Measurements from ENCODE around the gene D2HGDH. TPM values are rescaled to one million over a fixed set of nuclear protein-coding genes. Genes with fewer than 3 reads are reported as not detected.

Gene D2HGDH
- total RNA-seq: 10 to 100 TPM; 12.5 to 21.8 (median 13.3) TPM

DNA sequence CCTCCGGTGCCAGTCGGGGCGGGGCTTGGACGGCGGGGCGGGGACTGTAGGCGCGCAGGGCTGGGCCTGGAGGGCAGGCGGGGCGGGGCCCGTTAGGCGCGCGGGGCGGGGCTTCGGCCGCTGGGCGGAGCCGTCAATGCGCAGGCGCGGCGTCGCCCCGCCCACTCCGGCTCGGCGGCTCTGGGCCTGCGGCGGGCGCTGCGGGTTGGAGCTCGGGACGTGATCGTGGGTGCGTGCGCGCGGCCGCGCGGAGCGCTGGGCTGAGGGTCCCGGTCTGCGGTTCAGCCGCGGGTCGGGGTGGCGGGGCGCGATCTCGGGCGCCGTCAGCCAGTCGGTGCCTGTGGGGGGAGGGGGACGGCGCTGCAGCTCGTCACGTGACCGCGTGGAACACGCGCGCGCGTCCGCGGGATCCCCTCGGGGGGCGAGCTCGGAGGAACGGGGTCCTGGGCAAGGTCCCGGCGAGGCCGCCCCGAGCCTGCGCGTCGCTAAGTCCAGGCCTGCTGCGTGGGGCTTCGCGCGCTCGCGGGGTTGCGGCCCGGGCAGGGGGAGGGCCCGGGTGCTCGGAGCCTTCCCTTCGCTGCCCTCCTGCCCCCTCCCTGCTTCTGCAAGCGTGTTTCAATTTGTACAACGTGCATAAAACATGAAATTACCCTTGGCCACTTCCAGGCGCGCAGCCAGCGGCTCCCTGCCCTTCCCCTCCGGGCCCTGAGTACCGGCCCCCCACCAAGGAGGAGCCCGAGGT lies at the start of gene D2HGDH:
D2HGDH (plus strand) TSS at position 164 of the 742 bp plus-strand sequence. CDS start 595 bp downstream, outside the sequence.
- Histone ChIP-seq H3K27me3 (no peaks in the 10 kb centered on the region), H3K9me3 (no peaks in the 10 kb centered on the region), H3K36me3 (peaks cover 0 to 16% of the 10 kb centered on the region in 2 donors), H3K4me1 (peaks cover 0 to 28% (median 3%) of the 10 kb centered on the region in 3 donors), H3K4me3 (peak within 1 kb of the TSS; percentile 87 to 97), H3K27ac (peak within 1 kb of the TSS; percentile 39 to 92 (median 88))
- peak; percentile 95 for ATAC-seq
- TF ChIP-seq POLR2A (IDR thresholded peaks at IDR 0.05): peak; percentile 75 to 84
- TF ChIP-seq POLR2AphosphoS5 (IDR thresholded peaks at IDR 0.05): peak; percentile 38
- no peak for TF ChIP-seq EP300 (IDR thresholded peaks at IDR 0.05)
- no CpG with 5 or more reads among the region's 98 CpGs for WGBS, 2 donors (ENCODE audit: low coverage in 1 of 2)

DNA sequence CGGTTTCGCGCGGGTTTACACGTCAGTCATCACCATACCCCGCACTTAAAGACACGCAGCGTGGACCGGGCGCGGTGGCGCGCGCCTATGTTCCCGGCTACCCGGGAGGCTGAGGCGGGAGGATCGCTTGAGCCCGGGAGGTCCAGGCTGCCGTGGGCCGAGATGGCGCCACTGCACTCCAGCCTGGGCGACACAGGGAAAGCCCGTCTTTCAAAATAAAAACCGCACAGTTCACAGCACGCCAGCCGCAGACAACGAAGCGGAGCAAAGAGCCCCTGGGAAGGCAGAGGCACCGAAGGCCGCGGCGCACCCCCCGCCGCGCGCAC lies 48.1 kb upstream of the D2HGDH start:
- WGBS, 2 donors (ENCODE audit: low coverage in 1 of 2): 0% methylated on average over 1 to 28 of the region's 37 CpGs
- Histone ChIP-seq H3K36me3 (peaks cover 0 to 24% of the 10 kb centered on the region in 2 donors), H3K4me1 (peaks cover 0 to 49% (median 15%) of the 10 kb centered on the region in 3 donors), H3K9me3 (no peaks in the 10 kb centered on the region), H3K27ac (peak overlapping the region; percentile 19 to 97 (median 90)), H3K27me3 (no peaks in the 10 kb centered on the region), H3K4me3 (peak overlapping the region; percentile 79 to 93)
- no peak for TF ChIP-seq EP300 (IDR thresholded peaks at IDR 0.05)
- ATAC-seq: peak; percentile 1

GRCh38 chr2:241686650-241687425 lies 47.6 kb upstream of the D2HGDH start, which contains the start of gene DTYMK:
Gene DTYMK, minus strand, starts transcription at chr2:241686815. Its CDS starts 32 bp downstream, at chr2:241686783.
- TF ChIP-seq EP300 (IDR thresholded peaks at IDR 0.05) (no peak), POLR2AphosphoS5 (IDR thresholded peaks at IDR 0.05) (peak; percentile 93), POLR2A (IDR thresholded peaks at IDR 0.05) (peak; percentile 93), CTCF (IDR thresholded peaks at IDR 0.05) (no peak)
- Histone ChIP-seq H3K9me3 (no peaks in the 10 kb centered on the region), H3K27ac (peak within 1 kb of the TSS; percentile 66 to 97 (median 90)), H3K27me3 (no peaks in the 10 kb centered on the region), H3K4me1 (peaks cover 0 to 45% (median 15%) of the 10 kb centered on the region in 3 donors), H3K4me3 (peak within 1 kb of the TSS; percentile 79 to 93), H3K36me3 (peaks cover 0 to 24% of the 10 kb centered on the region in 2 donors)
- WGBS, 2 donors (ENCODE audit: low coverage in 1 of 2): 0% methylated on average over 17 of the region's 102 CpGs; no CpG with 5 or more reads in 1 of the 2 donors
- ATAC-seq: peak; percentile 99

DNA sequence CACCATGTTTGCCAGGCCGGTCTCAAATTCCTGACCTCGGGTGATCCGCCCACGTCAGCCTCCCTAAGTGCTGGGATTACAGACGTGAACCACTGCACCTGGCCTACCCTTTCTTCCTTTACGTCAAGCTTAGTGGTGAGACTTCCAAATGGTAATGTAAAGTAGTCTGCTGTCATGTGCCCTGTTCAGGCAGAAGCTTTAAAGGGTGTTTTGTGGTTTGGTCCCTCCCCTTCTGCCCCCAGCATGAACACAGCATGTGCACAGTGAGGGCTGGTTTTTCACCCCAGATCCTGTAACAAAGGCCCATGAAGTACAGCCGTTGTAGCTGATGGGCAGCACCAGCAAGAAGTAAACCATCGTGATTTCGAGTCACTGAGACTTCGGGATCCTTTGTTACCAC lies 45.1 kb upstream of the D2HGDH start:
- 84 to 86% methylated on average over 4 to 7 of the region's 10 CpGs for WGBS, 2 donors (ENCODE audit: low coverage in 1 of 2)

DNA sequence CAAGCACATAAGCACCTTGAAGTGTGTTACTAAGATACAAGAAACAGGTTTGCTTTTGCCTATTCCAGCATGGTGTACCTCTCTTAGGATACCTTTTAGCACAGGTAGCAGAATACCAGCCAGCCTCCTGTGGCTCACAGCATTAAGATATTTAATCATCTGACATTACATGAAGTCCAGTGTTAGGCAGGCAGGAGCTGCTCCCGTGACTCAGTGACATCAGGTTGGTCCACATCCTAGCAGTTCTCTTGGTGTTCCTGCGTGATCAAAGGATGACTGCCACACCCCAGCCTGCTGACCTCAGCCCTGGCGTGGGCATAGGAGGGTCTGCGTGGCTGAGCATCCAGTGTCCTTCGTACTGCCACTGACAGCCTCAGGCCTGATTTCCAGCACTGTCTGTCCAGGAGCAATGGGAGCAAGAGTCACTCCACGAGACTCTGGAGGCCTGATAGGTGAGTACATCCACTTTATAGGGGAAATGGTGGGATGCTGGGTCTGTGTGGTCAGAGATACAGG lies 44.2 kb upstream of the D2HGDH start:
- WGBS, 2 donors (ENCODE audit: low coverage in 1 of 2): 14% methylated on average over 1 of the region's 6 CpGs; no CpG with 5 or more reads in 1 of the 2 donors
- peaks cover 0 to 43% (median 15%) of the 10 kb centered on the region in 3 donors for H3K4me1 ChIP-seq

More for the DNA sequence above, 45.1 kb upstream of the D2HGDH start:
- Histone ChIP-seq H3K9me3 (no peaks in the 10 kb centered on the region), H3K27ac (no peak overlapping the region), H3K4me3 (no peak overlapping the region), H3K36me3 (peaks cover 0 to 44% of the 10 kb centered on the region in 2 donors), H3K4me1 (peaks cover 0 to 45% (median 15%) of the 10 kb centered on the region in 3 donors), H3K27me3 (no peaks in the 10 kb centered on the region)
- TF ChIP-seq POLR2A (IDR thresholded peaks at IDR 0.05) (no peak), CTCF (IDR thresholded peaks at IDR 0.05) (no peak), POLR2AphosphoS5 (IDR thresholded peaks at IDR 0.05) (no peak), EP300 (IDR thresholded peaks at IDR 0.05) (no peak)
- no peak for ATAC-seq

More for the DNA sequence above, 44.2 kb upstream of the D2HGDH start:
- TF ChIP-seq POLR2A (IDR thresholded peaks at IDR 0.05) (no peak), CTCF (IDR thresholded peaks at IDR 0.05) (no peak), POLR2AphosphoS5 (IDR thresholded peaks at IDR 0.05) (no peak), EP300 (IDR thresholded peaks at IDR 0.05) (no peak)
- Histone ChIP-seq H3K9me3 (no peaks in the 10 kb centered on the region), H3K4me3 (no peak overlapping the region), H3K27ac (no peak overlapping the region), H3K27me3 (no peaks in the 10 kb centered on the region), H3K36me3 (peaks cover 0 to 52% of the 10 kb centered on the region in 2 donors)
- ATAC-seq: no peak
